HG03457 (cell line): Measurements from ENCODE around the gene CD22.

Experiments used
- ATAC-seq: cut with Tn5 transposase; IDR thresholded peaks from one replicate; pipeline ENCODE4 v1.9.1; 2021; ENCODE audit warnings: moderate number of reproducible peaks; ENCODE audit not compliant: unreplicated experiment

The CD22 gene

DNA sequence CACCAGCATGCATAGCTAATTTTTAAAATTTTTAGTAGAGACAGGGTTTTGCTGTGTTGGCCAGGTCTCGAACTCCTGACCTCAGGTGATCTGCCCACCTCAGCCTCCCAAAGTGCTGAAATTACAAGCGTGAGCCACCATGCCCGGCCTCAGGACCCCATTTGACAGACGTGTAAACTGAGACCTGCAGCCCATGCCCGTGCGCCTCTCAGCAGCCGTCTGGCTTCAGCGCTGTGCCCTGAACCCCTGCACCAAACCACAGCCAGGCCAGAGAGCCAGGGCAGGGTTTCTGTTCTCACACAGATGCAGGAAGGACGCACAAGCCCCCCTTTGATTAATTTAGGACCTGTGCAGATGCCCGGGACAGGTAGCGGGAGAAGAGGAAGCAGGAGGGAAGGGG, 11.4 kb downstream of the CD22 start:
- ATAC-seq, result no peak

DNA sequence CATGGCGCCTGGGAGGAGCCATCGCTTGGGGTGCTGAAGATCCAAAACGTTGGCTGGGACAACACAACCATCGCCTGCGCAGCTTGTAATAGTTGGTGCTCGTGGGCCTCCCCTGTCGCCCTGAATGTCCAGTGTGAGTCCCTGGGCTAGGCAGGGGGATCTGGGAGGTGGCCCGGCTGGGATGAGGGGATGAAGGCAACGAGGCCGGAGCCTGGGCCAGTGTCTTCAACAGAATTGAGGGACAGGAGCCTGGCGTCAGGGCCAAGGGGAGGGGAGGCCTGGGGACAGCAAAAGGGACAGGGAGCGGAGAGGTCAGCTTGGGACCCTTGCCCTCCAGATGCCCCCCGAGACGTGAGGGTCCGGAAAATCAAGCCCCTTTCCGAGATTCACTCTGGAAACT, 12.0 kb downstream of the CD22 start:
- no peak for ATAC-seq

DNA sequence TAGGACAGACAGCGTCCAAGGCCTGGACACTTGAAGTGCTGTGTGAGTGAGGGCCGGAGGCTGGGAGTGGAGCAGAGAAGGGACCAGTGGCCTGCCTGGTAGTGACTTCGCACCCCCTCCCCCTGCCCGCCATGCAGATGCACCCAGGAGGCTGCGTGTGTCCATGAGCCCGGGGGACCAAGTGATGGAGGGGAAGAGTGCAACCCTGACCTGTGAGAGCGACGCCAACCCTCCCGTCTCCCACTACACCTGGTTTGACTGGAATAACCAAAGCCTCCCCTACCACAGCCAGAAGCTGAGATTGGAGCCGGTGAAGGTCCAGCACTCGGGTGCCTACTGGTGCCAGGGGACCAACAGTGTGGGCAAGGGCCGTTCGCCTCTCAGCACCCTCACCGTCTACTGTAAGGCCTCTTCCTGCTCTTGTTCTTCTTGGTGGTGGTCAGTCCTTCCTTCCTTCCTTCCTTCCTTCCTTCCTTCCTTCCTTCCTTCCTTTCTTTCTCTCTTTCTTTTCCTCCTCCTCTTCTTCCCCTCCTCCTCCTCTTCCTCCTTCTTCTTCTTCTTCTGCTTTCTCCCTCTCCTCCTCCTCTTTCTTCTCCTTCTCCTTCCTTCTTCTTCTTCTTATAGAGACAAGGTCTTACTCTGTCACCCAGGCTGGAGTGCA, 12.7 kb downstream of the CD22 start:
- ATAC-seq, result no peak

DNA sequence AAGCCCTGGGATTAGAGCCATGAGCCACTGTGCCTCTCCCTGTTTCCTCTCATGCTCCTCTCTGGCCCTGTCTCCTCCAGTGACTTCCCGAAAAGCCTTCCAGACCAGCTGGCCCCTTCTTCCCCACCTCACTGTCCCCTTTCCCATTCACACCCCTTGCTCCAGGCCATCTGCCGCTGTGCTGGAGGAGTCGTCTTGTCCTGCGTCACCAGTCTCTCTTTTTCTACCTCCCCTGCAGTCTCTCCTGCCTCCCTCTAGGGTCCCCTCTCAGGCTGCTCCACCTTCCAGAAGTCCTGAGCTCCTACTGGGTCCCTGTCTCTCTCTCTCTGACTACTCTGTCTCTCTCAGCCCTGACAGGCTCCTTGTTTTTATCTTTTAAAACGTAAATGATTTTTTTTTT, 13.4 kb downstream of the CD22 start:
- ATAC-seq, result no peak

DNA sequence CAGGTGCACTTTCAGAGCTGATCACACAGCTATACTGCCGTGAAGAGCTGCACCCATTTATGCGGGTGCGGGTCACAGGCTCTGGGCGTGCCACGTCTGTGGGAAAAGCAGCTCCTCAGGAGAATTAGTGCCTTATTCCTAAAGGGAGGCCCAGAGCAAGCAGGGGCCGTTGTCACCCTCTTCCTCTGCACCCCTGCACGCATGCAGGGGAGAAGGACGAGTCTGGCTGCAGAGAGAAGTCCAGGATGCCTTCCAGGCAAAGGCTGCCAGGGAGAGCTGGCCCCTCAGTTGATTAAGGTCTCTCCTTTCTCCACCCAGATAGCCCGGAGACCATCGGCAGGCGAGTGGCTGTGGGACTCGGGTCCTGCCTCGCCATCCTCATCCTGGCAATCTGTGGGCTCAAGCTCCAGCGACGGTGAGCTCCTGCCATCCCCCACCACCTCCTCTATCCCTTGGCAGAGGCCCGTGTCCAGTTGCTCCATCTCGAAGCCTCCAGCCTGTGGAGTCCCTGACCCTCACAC, 15.6 kb downstream of the CD22 start:
- ATAC-seq, result no peak

DNA sequence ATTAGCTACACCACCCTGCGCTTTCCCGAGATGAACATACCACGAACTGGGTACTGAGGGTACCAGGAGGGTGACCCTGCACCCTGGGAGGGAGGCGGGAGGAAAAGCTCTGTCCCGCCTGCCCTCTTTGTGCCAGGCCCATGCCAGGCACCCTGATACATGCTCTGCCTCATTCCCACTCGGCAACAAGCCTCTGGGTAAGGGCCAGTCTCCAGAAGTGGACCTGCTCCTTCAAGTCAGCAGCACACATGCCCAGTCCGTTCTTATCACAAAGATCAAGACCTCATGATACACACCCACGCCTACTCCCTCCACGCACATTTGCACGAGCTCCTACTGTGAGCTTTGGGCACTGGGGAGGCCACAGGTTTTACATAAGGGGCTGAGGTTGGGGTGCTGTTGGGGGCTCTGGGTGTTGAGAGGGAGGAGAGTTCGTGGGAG, 16.7 kb downstream of the CD22 start:
- ATAC-seq, result no peak

DNA sequence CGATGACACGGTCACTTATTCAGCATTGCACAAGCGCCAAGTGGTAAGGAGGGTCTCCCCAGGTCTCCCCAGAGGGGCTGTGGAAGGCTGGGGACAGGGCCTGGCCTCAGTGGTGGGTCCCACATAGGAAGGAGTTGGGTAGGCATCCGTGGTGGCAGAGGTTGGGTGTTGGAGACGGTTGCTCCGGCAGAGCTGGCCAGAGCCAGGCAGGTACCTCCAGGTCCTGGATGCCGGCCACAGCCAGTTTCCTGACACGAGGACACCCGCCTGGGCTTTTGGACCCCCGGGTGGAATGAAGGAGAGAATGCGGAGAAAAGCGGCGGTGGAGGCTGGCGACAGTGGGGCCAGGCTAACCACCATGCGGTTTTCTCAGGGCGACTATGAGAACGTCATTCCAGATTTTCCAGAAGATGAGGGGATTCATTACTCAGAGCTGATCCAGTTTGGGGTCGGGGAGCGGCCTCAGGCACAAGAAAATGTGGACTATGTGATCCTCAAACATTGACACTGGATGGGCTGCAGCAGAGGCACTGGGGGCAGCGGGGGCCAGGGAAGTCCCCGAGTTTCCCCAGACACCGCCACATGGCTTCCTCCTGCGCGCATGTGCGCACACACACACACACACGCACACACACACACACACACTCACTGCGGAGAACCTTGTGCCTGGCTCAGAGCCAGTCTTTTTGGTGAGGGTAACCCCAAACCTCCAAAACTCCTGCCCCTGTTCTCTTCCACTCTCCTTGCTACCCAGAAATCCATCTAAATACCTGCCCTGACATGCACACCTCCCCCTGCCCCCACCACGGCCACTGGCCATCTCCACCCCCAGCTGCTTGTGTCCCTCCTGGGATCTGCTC, 17.4 kb downstream of the CD22 start:
- no peak for ATAC-seq

DNA sequence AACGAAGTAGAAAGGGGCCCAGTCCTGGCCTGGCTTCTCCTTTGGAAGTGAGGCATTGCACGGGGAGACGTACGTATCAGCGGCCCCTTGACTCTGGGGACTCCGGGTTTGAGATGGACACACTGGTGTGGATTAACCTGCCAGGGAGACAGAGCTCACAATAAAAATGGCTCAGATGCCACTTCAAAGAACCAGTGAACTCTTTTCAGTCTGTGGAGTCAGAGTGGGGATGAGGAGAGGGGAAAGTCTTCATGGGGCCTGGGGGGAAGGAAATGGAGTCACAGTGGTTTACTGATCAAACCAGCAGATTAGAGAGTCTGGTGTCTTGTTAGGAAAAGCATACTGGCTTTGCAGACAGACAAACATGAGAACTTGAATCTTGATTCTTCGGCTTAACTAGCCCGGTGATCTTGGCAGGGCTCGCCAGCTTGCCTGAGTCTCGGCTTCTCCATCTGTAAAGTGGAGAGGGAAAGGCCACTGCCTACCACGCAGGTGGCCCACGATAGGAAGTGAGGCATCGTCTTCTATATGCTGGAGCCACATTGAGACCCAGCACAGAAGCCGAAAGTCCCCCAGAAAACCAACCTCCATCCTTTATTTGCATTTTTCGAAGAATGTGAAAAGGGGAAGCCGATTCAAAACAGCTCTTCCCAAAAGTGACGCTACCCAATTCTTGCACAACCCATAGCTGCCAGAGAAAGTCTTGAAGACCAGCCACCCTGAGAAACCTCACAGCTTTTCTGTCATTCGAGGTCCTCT, 18.4 kb downstream of the CD22 start, which contains the start of gene FFAR1:
FFAR1 (plus strand) TSS at position 732 of the 759 bp plus-strand sequence. CDS start 3,650 bp downstream, outside the sequence.
- peak; percentile 50 for ATAC-seq

DNA sequence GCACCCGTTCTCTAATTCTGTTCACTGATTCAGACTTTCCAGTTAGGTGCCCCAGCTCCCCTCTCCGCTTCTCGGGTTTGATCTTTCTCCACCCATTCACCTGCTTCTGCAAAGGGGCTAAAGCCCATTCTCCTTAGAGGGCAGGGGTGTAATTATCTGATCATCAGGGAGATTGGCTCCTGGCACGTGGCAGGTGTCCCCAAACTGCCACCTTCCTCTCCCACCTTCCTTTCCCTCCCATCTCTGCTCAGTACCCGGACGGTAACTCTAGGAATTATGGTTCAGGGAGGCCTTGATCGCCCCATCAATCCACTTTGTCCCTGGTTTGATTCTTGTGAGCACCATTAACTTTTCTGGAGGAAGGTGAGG, 18.9 kb downstream of the CD22 start:
- ATAC-seq, result no peak

DNA sequence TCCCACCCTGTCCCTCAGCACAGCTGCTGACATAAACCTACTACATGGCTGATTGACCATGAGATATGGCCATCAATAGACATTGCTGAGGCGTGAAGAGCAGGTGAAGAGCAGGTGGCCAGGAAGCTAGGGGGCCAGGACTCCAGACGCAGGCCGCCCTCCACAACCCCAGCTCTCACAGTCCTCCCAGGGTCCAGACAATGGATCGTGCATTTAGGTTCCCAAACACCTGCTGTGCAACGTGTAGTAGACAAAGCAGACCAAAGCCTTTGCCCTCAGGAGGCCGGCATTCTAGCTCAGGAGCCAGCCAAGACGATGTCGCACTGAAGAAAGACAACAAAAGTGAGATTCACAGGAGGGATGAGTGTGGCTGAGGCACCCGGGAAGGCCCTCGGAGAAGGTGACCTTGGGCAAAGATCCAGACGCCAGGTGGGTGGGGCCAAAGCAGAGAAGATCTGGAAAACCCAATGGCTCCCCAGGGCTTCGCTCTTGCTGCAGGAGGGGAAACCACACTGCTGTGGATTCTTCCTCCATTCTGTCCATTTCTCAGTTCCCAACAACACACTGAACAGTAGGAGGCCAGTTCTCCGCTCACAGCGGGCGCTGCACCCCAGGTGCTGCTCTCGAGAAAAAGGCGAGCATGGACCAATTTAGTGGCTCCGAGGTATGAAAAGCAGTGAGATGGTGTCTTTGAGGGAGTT, 20.1 kb downstream of the CD22 start:
- ATAC-seq, result no peak

DNA sequence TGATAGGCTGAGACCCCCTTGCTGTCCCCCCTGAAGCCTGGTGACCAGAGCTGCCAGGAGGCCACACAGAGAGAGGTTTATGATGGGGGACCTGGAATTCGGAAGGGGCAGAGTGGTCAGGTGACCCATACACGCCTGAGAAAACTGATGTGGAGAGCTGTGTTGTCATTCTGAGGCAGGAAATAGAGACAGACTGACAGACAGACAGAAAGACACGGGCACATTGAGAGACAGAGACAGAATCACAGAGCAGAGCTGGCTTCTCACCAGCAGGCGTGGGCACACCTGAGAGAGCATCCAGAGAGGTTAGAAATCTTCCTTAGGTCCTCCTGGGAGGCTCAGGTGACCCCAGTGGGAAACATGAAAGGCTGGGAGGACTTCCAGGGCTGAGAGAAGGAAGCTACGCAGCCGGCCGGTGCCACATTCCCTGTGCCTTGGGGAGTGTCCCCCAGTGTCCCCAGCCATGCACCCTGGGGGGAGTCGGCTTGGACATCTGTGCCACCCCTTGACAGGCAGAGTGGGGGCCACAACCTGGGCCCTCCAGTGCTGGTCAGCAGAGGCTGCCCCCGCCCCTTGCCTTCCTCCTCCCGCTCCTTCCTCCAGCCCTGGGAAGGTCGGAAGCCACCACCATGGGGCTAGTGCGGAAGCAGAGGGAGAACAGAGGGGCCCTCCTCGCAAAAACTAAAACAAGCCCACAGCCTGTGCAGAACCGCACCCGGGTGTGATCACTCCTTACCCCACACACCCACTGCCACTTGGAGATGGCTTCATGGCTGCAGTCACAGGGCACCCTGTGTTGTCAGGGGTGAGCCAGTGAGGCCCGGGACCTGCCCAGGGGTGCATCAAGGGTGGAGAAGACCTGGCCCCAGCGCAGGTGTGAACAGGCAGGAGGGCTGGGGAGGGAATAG, 20.9 kb downstream of the CD22 start:
- no peak for ATAC-seq

DNA sequence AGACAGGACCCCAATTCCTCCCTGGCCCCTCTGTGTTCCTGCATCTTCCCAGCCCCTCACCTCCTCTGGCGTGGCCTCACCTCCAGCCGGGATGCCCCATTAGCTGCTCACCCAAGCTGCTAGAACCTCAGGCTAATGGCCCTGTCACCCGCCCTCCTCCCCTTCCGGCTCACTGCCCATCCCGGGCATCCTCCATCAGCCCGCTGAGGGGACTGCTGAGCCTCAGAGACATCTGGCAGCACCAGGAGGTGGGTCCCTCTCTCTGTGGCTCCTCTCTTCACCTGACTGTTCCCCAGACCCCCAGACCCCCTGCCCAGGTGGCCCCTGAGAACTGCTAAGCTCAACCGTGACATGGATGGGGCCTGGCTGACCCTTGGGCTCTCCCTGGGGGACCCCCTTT, 21.6 kb downstream of the CD22 start:
- no peak for ATAC-seq

DNA sequence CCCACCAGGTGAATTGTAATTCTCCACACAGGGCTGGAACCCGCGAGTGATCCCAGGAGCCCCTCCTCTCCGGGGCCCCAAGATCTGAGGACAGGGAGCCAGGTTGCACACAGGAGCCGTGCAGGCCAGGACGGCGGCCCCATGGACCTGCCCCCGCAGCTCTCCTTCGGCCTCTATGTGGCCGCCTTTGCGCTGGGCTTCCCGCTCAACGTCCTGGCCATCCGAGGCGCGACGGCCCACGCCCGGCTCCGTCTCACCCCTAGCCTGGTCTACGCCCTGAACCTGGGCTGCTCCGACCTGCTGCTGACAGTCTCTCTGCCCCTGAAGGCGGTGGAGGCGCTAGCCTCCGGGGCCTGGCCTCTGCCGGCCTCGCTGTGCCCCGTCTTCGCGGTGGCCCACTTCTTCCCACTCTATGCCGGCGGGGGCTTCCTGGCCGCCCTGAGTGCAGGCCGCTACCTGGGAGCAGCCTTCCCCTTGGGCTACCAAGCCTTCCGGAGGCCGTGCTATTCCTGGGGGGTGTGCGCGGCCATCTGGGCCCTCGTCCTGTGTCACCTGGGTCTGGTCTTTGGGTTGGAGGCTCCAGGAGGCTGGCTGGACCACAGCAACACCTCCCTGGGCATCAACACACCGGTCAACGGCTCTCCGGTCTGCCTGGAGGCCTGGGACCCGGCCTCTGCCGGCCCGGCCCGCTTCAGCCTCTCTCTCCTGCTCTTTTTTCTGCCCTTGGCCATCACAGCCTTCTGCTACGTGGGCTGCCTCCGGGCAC, 22.6 kb downstream of the CD22 start:
- ATAC-seq, result no peak

DNA sequence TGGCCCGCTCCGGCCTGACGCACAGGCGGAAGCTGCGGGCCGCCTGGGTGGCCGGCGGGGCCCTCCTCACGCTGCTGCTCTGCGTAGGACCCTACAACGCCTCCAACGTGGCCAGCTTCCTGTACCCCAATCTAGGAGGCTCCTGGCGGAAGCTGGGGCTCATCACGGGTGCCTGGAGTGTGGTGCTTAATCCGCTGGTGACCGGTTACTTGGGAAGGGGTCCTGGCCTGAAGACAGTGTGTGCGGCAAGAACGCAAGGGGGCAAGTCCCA, 23.1 kb downstream of the CD22 start:
- ATAC-seq, result no peak

DNA sequence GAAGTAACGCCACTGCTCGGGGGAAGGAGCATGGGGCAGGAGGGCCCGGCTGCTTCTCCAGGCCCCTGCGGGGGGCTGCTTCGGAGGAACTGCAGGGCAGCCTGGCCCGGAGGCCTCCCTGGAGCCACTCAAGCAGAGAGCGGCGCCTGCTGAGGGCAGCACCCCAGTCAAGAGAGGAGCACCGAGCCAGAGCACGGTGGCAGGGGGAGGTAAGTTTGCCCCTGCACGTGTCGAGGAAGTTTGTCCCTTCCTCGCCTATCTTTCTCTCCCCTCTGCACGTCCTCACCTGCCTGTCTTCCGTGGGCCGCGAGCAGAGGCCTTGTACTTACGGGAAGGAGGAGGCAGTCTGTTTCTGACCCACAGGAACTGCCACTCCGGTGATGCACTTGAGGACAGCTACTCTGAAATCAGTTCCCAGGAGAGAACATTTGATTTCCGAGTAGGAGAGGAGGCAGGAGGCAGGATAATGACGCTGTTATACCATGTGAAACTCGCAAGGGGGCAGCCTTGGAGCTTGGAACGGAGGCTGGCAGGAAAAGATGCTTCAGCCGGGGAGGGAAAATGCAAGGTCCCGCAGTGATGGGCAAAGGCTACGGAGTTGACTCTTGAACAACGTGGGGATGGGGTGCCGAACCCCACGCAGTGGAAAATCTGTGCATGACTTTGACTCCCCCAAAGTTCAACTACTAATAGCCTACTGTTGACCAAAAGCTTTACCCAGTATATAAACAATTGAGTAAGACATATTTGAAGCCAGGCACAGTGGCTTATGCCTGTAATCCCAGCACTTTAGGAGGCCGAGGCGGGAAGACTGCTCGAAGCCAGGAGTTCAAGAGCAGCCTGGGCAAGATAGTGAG, 23.7 kb downstream of the CD22 start:
- no peak for ATAC-seq

DNA sequence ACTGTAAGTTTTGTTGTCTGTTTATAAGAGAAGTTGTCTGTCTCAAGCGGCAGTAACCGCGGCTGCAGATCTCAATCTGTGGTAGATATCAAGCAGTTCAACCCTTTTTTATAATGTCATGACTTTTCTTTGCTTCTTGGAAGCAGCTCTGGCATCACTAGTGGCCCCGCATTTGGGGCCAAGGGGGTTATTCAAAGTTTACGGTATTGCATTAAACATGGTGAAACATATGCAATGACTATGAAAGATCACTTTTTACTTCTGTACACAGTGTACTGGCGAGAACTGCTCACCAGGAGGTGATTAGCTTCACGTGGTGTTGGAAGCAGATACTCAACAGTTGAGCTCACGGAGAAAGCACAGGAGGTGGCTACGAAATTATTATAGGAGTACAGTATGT, 24.6 kb downstream of the CD22 start:
- ATAC-seq, result no peak

DNA sequence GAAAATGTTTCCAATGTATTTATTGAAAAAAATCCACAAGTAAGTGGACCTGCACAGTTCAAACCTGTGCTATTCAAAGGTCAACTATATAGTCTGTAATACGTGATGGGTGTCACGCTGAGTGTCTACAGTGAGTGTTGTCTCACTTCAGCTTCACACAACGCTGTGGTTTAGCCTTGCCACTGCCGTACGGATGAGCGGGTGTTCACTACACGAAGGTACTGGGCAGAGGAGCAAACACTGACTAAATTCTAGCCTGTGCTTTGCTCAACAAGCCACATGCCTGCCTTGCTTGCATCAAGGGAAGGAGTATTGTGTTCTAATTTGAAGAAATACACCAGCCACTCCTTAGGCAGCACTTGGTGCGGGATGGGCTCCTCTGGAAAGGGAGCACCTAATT, 25.9 kb downstream of the CD22 start:
- no peak for ATAC-seq

DNA sequence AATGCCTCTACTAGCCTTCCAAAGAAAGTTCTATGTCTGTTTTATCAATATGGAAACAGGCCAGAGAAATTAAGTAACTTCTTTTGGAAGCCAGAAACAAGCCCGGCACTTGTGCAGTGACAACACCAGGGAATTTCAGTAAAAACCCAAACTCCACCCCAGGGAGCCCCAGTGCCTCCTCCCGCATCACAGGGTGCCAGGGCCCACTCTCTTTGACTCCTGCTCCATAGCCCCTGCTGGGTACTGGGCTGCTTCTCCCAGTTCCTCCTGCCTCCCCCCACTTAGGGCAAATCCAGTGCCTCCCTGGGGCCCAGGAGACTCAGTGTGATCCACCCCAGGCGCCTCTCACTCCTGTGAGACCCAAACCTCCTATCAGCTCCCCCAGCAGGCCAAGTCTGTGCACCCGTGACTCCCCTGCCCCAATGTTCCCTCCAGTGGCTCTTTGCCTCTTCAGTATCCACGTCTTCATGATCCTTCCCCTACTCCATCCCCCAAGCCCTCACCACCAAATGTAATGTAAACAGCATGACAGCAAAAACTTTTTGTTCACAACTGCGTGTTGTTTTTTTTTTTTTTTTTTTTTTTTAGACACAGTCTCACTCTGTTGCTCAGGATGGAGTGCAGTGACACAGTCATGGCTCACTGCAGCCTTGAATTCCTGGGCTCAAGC, 26.9 kb downstream of the CD22 start:
- no peak for ATAC-seq
